Measurements from ENCODE around the gene ENTHD1. TPM values are rescaled to one million over a fixed set of nuclear protein-coding genes. Genes with fewer than 3 reads are reported as not detected.

Gene ENTHD1
- total RNA-seq, 4 donors from 2014 or later: not detected

DNA sequence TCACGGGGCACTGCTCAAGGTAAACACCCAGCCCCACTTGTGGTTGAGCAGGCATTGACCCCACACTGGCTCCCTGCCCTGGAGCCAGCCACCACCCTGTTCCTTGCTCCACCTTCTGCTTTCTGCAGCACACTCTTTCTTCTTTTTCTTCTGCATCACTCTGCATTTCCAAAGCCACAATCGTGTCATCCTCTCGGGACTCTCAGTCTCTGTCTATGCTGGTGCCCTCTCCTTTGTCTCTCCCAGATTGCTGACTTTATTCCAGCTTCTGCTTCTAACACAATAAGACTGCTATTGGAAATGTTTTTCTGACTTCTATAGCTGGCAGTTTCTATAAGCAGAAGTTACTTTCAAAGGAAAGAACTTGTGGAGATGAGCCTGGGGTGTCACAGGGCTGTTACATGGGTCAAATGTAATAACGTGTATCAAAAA lies 21.8 kb upstream of the ENTHD1 start:
- Histone ChIP-seq H3K4me3 (no peak overlapping the region), H3K4me1 (peaks cover 6 to 21% (median 20%) of the 10 kb centered on the region in 4 donors), H3K27ac (replicated peaks in 1 of 4) (no peak overlapping the region), H3K9me3 (no peaks in the 10 kb centered on the region), H3K36me3 (no peaks in the 10 kb centered on the region), H3K27me3 (peaks cover 0 to 10% (median 0%) of the 10 kb centered on the region in 4 donors)
- TF ChIP-seq EP300 (IDR thresholded peaks at IDR 0.05) (no peak), POLR2A (IDR thresholded peaks at IDR 0.05; ENCODE audit: low read depth) (no peak), CTCF (IDR thresholded peaks at IDR 0.05) (no peak), POLR2AphosphoS5 (IDR thresholded peaks at IDR 0.05) (no peak)
- DNase-seq (ENCODE audit: extremely low spot score): peak; percentile 68
- WGBS: 73% methylated on average over 4 of the region's 4 CpGs
- intact Hi-C loops (cut with DNase I): no loop called here

GRCh38 chr22:39914584-39914983 lies 21.0 kb upstream of the ENTHD1 start:
- no peak overlapping the region for H3K27ac ChIP-seq (replicated peaks in 1 of 4)
- intact Hi-C loops (cut with DNase I): no loop called here
- H3K4me3 ChIP-seq: no peak overlapping the region
- WGBS: 93% methylated on average over 9 of the region's 9 CpGs
- TF ChIP-seq POLR2A (IDR thresholded peaks at IDR 0.05; ENCODE audit: low read depth): no peak
- no peak for TF ChIP-seq POLR2AphosphoS5 (IDR thresholded peaks at IDR 0.05)
- no peak for TF ChIP-seq EP300 (IDR thresholded peaks at IDR 0.05)
- no peak for TF ChIP-seq CTCF (IDR thresholded peaks at IDR 0.05)
- no peak for DNase-seq (ENCODE audit: extremely low spot score)
- H3K9me3 ChIP-seq: no peaks in the 10 kb centered on the region
- peaks cover 6 to 21% (median 19%) of the 10 kb centered on the region in 4 donors for H3K4me1 ChIP-seq
- no peaks in the 10 kb centered on the region for H3K36me3 ChIP-seq
- H3K27me3 ChIP-seq: peaks cover 0 to 15% (median 0%) of the 10 kb centered on the region in 4 donors

GRCh38 chr22:39913886-39914285 lies 20.3 kb upstream of the ENTHD1 start:
- H3K9me3 ChIP-seq: no peaks in the 10 kb centered on the region
- peaks cover 0 to 18% (median 0%) of the 10 kb centered on the region in 4 donors for H3K27me3 ChIP-seq
- H3K4me3 ChIP-seq: no peak overlapping the region
- WGBS: 68% methylated on average over 2 of the region's 2 CpGs
- intact Hi-C loops (cut with DNase I): no loop called here
- H3K36me3 ChIP-seq: no peaks in the 10 kb centered on the region
- TF ChIP-seq EP300 (IDR thresholded peaks at IDR 0.05) (no peak), POLR2A (IDR thresholded peaks at IDR 0.05; ENCODE audit: low read depth) (no peak), POLR2AphosphoS5 (IDR thresholded peaks at IDR 0.05) (no peak), CTCF (IDR thresholded peaks at IDR 0.05) (no peak)
- no peak overlapping the region for H3K27ac ChIP-seq (replicated peaks in 1 of 4)
- peak; percentile 78 for DNase-seq (ENCODE audit: extremely low spot score)
- H3K4me1 ChIP-seq: peaks cover 6 to 19% (median 19%) of the 10 kb centered on the region in 4 donors

DNA sequence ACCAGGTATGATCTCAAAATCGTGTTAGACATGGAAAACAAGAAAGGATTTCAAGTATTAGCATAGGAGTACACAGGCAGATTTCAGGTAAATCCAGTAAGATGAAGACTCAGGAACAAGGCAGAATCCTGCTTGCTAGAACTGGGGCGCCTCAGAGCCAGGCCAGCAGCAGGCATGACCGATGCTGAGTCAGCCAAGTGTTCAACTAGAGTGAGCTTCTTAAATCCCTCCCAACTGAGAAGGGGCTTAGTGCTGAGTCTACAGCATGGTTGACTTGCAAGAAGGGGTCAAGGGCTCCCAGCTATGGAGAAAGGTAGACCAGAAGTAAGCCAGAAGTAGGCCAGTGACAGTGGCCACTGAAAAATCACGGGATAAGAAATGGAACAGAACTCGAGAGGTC lies 19.8 kb upstream of the ENTHD1 start:
- no peaks in the 10 kb centered on the region for H3K36me3 ChIP-seq
- H3K27ac ChIP-seq (replicated peaks in 1 of 4): no peak overlapping the region
- no peak for TF ChIP-seq POLR2A (IDR thresholded peaks at IDR 0.05; ENCODE audit: low read depth)
- TF ChIP-seq POLR2AphosphoS5 (IDR thresholded peaks at IDR 0.05): no peak
- TF ChIP-seq EP300 (IDR thresholded peaks at IDR 0.05): no peak
- TF ChIP-seq CTCF (IDR thresholded peaks at IDR 0.05): no peak
- 84% methylated on average over 5 of the region's 5 CpGs for WGBS
- H3K4me1 ChIP-seq: peaks cover 3 to 16% (median 14%) of the 10 kb centered on the region in 4 donors
- no peaks in the 10 kb centered on the region for H3K9me3 ChIP-seq
- no peak overlapping the region for H3K4me3 ChIP-seq
- intact Hi-C loops (cut with DNase I): no loop called here
- DNase-seq (ENCODE audit: extremely low spot score): peak; percentile 66
- H3K27me3 ChIP-seq: peaks cover 0 to 24% (median 0%) of the 10 kb centered on the region in 4 donors

Data from esophagus muscularis mucosa (tissue), 4 donors.